Breast epithelium (tissue), 3 donors: ENCODE measurements around the gene CMTM3.

Experiments used
- POLR2A ChIP-seq: fragments of 450-650 bp; IDR thresholded peaks from one replicate; pipeline ENCODE4 v1.6.1; 2016; ENCODE audit warnings: antibody characterized with exemption, mild to moderate bottlenecking, moderate library complexity
- POLR2AphosphoS5 ChIP-seq, 3 donors: sonication (generic); formaldehyde crosslinking; IDR thresholded peaks; one replicate each; pipeline ENCODE4 v1.6.1; 2017; ENCODE audit warnings: antibody characterized with exemption in 3 of 3
- TF ChIP-seq, protein P1 (sequence below), 3 donors: fragments of 450-650 bp; IDR thresholded peaks; one replicate each; pipeline ENCODE4 v1.5.1; 2016 to 2017; ENCODE audit warnings: antibody characterized with exemption in 3 of 3, mild to moderate bottlenecking in 3 of 3, moderate library complexity in 3 of 3

GRCh38 chr16:66635406-66635805, 30.9 kb downstream of the CMTM3 start:
- TF ChIP-seq POLR2AphosphoS5 (IDR thresholded peaks at IDR 0.05) (no peak), POLR2A (no peak)
- TF ChIP-seq, protein P1, sequence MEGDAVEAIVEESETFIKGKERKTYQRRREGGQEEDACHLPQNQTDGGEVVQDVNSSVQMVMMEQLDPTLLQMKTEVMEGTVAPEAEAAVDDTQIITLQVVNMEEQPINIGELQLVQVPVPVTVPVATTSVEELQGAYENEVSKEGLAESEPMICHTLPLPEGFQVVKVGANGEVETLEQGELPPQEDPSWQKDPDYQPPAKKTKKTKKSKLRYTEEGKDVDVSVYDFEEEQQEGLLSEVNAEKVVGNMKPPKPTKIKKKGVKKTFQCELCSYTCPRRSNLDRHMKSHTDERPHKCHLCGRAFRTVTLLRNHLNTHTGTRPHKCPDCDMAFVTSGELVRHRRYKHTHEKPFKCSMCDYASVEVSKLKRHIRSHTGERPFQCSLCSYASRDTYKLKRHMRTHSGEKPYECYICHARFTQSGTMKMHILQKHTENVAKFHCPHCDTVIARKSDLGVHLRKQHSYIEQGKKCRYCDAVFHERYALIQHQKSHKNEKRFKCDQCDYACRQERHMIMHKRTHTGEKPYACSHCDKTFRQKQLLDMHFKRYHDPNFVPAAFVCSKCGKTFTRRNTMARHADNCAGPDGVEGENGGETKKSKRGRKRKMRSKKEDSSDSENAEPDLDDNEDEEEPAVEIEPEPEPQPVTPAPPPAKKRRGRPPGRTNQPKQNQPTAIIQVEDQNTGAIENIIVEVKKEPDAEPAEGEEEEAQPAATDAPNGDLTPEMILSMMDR (IDR thresholded peaks at IDR 0.05): no peak
